GM04504 (cell line): ENCODE measurements around the gene CDK6.

Source experiments
- DNase-seq: peaks from one replicate; pipeline ENCODE4 v3.0.0-alpha.2; 2012; ENCODE audit warnings: low read depth

Gene CDK6

GRCh38 chr7:92736870-92737269 lies 99.5 kb downstream of the CDK6 start:
- no peak for DNase-seq

GRCh38 chr7:92735707-92736106 lies 100.7 kb downstream of the CDK6 start:
- peak; percentile 63 for DNase-seq

GRCh38 chr7:92732316-92733036 lies 103.9 kb downstream of the CDK6 start:
- DNase-seq = no peak

GRCh38 chr7:92731335-92732063 lies 104.9 kb downstream of the CDK6 start:
- no peak for DNase-seq

GRCh38 chr7:92730808-92731207 lies 105.6 kb downstream of the CDK6 start:
- DNase-seq = peak; percentile 39

GRCh38 chr7:92729751-92730150 lies 106.6 kb downstream of the CDK6 start:
- DNase-seq = no peak

- no peak for DNase-seq
These were observed 107.2 kb downstream of the CDK6 start for GRCh38 chr7:92729172-92729571.

- DNase-seq = peak; percentile 25
These were observed 108.6 kb downstream of the CDK6 start for GRCh38 chr7:92727755-92728154.

GRCh38 chr7:92725161-92725925 lies 111.0 kb downstream of the CDK6 start:
- DNase-seq = peak; percentile 62

- DNase-seq = no peak
These were observed 112.4 kb downstream of the CDK6 start for GRCh38 chr7:92723943-92724342.

GRCh38 chr7:92723205-92723604 lies 113.2 kb downstream of the CDK6 start:
- no peak for DNase-seq

GRCh38 chr7:92722541-92722940 lies 113.8 kb downstream of the CDK6 start:
- DNase-seq = no peak

GRCh38 chr7:92720604-92721350 lies 115.6 kb downstream of the CDK6 start:
- no peak for DNase-seq

- no peak for DNase-seq
These were observed 118.2 kb downstream of the CDK6 start for GRCh38 chr7:92717993-92718716.

GRCh38 chr7:92717623-92717992 lies 118.8 kb downstream of the CDK6 start:
- DNase-seq = no peak

GRCh38 chr7:92716825-92717580 lies 119.4 kb downstream of the CDK6 start:
- no peak for DNase-seq

GRCh38 chr7:92715963-92716362 lies 120.4 kb downstream of the CDK6 start:
- no peak for DNase-seq

GRCh38 chr7:92714767-92715166 lies 121.6 kb downstream of the CDK6 start:
- DNase-seq = no peak

GRCh38 chr7:92714280-92714679 lies 122.1 kb downstream of the CDK6 start:
- no peak for DNase-seq

GRCh38 chr7:92709912-92710311 lies 126.5 kb downstream of the CDK6 start:
- DNase-seq = no peak

- DNase-seq = no peak
These were observed 127.2 kb downstream of the CDK6 start for GRCh38 chr7:92709150-92709549.
